Neural progenitor cell (in vitro differentiated cells): ENCODE data around the gene GAL3ST2.

Experiments
- EZH2 ChIP-seq: fragments of 200-600 bp; sonication (generic); IDR thresholded peaks from 2 replicates; pipeline ENCODE4 v1.6.1; 2017; ENCODE audit warnings: antibody characterized with exemption, mild to moderate bottlenecking, moderate library complexity
- TF ChIP-seq, protein P1 (sequence below): fragments of 200-600 bp; sonication (generic); IDR thresholded peaks from 2 replicates; pipeline ENCODE4 v1.5.1; 2017; ENCODE audit warnings: antibody characterized with exemption, mild to moderate bottlenecking

DNA sequence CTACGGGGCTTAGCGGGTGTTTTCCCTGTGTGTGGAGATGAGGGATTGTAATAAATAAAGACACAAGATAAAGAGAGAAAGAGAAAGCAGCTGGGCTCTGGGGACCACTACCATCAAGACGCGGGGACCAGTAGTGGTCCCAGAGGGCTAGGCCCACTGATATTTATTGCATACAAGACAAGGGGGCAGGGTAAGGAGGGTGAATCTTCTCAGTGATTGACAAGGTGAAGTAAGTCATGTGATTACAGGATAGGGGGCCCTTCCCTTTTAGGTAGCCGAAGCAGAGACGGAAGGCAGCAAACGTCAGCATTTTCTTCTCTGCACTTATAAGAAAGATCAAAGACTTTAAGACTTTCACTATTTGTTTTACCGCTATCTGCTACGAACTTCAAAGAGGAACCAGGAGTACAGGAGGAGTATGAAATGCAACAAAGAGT is 4.5 kb upstream of the GAL3ST2 start:
- TF ChIP-seq, protein P1, sequence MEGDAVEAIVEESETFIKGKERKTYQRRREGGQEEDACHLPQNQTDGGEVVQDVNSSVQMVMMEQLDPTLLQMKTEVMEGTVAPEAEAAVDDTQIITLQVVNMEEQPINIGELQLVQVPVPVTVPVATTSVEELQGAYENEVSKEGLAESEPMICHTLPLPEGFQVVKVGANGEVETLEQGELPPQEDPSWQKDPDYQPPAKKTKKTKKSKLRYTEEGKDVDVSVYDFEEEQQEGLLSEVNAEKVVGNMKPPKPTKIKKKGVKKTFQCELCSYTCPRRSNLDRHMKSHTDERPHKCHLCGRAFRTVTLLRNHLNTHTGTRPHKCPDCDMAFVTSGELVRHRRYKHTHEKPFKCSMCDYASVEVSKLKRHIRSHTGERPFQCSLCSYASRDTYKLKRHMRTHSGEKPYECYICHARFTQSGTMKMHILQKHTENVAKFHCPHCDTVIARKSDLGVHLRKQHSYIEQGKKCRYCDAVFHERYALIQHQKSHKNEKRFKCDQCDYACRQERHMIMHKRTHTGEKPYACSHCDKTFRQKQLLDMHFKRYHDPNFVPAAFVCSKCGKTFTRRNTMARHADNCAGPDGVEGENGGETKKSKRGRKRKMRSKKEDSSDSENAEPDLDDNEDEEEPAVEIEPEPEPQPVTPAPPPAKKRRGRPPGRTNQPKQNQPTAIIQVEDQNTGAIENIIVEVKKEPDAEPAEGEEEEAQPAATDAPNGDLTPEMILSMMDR, result no peak
- TF ChIP-seq EZH2, result no peak
